UCSD-AML1 (cell line): ENCODE data around the gene TMA16.

Source experiments
- DNase-seq: peaks from one replicate; lab custom pipeline; 2025; ENCODE audit not compliant: unreplicated experiment; lab: John Stamatoyannopoulos, UW

Gene TMA16

GRCh38 chr4:163558539-163559044 is 64.1 kb downstream of the TMA16 start:
- DNase-seq, result no peak

GRCh38 chr4:163562496-163562895 is 68.0 kb downstream of the TMA16 start:
- no peak for DNase-seq

GRCh38 chr4:163563592-163563991 is 69.1 kb downstream of the TMA16 start:
- DNase-seq, result no peak

- DNase-seq, result no peak
Observed at GRCh38 chr4:163564221-163564720, 69.8 kb downstream of the TMA16 start.

- no peak for DNase-seq
Observed at GRCh38 chr4:163565226-163566135, 71.0 kb downstream of the TMA16 start.

- DNase-seq, result no peak
Observed at GRCh38 chr4:163566257-163566796, 71.8 kb downstream of the TMA16 start.

DNA sequence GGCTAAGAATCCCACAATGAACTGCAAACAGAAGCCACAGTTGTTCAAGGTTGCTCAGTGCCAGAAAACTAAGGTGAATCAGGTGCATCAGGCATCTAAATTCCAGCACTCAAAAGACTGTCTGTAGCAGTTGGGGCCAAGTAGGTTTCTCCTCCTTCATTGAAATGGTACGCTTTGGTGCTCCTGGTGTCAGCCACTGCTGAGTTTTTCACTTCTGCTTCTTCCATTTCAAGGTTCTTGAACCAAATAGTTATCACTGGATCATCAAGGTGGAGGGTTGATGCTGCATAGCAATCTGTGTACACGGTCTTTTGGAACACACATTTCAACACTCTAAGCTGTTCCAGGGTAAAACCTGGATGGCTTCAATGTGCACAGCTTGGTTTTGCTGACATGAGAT is 74.4 kb downstream of the TMA16 start:
- no peak for DNase-seq
